ENCODE measurements around the gene PLCB4. TPM values are rescaled to one million over a fixed set of nuclear protein-coding genes. Genes with fewer than 3 reads are reported as not detected.

The PLCB4 gene
- total and polyA plus RNA-seq, 8 donors = 6.2 to 15.3 (median 9.4) TPM

- intact Hi-C loops (cut with DNase I) = no loop called here
- DNase-seq = peak in 2 of 4 donors; percentile 13 to 15
- no peaks in the 10 kb centered on the region for H3K27me3 ChIP-seq
- no peak for ATAC-seq
- no peaks in the 10 kb centered on the region for H3K36me3 ChIP-seq
- H3K9me3 ChIP-seq = no peaks in the 10 kb centered on the region
- H3K27ac ChIP-seq = no peak overlapping the region
- no peak overlapping the region for H3K4me3 ChIP-seq
- TF ChIP-seq CTCF (IDR thresholded peaks at IDR 0.05) = no peak
- H3K4me1 ChIP-seq = no peaks in the 10 kb centered on the region
Measured at GRCh38 chr20:9031991-9032390, 36.9 kb upstream of the PLCB4 start.

- Histone ChIP-seq H3K4me1 (no peaks in the 10 kb centered on the region), H3K27ac (no peak overlapping the region), H3K4me3 (no peak overlapping the region), H3K27me3 (no peaks in the 10 kb centered on the region), H3K9me3 (no peaks in the 10 kb centered on the region), H3K36me3 (no peaks in the 10 kb centered on the region)
- DNase-seq (no peak), ATAC-seq (no peak)
- TF ChIP-seq CTCF (IDR thresholded peaks at IDR 0.05) = no peak
- intact Hi-C loops (cut with DNase I) = no loop called here
Measured at GRCh38 chr20:9032758-9033157, 36.1 kb upstream of the PLCB4 start.

GRCh38 chr20:9035126-9035525, 33.8 kb upstream of the PLCB4 start:
- H3K4me1 ChIP-seq = no peaks in the 10 kb centered on the region
- no peak for DNase-seq
- no peak for ATAC-seq
- no peak overlapping the region for H3K27ac ChIP-seq
- H3K4me3 ChIP-seq = no peak overlapping the region
- H3K27me3 ChIP-seq = no peaks in the 10 kb centered on the region
- no peaks in the 10 kb centered on the region for H3K36me3 ChIP-seq
- TF ChIP-seq CTCF (IDR thresholded peaks at IDR 0.05) = no peak
- intact Hi-C loops (cut with DNase I) = no loop called here
- H3K9me3 ChIP-seq = no peaks in the 10 kb centered on the region

- Histone ChIP-seq H3K4me1 (no peaks in the 10 kb centered on the region), H3K27ac (no peak overlapping the region), H3K9me3 (no peaks in the 10 kb centered on the region), H3K4me3 (no peak overlapping the region), H3K36me3 (no peaks in the 10 kb centered on the region), H3K27me3 (no peaks in the 10 kb centered on the region)
- DNase-seq (no peak), ATAC-seq (no peak)
- TF ChIP-seq CTCF (IDR thresholded peaks at IDR 0.05) = no peak
- intact Hi-C loops (cut with DNase I) = no loop called here
Measured at GRCh38 chr20:9036593-9036992, 32.3 kb upstream of the PLCB4 start.

- ATAC-seq = no peak
- TF ChIP-seq CTCF (IDR thresholded peaks at IDR 0.05) = no peak
Measured at GRCh38 chr20:9038791-9039535, 29.9 kb upstream of the PLCB4 start.

More at GRCh38 chr20:9038791-9039535, 29.9 kb upstream of the PLCB4 start:
- DNase-seq = peak in 1 of 4 donors; percentile 27
- H3K36me3 ChIP-seq = no peaks in the 10 kb centered on the region
- H3K4me3 ChIP-seq = no peak overlapping the region
- H3K27me3 ChIP-seq = no peaks in the 10 kb centered on the region
- no peak overlapping the region for H3K27ac ChIP-seq
- H3K4me1 ChIP-seq = no peaks in the 10 kb centered on the region
- intact Hi-C loops (cut with DNase I) = no loop called here
- no peaks in the 10 kb centered on the region for H3K9me3 ChIP-seq
